Stimulated activated CD8-positive, alpha-beta memory T cell treated with anti-CD3 and anti-CD28 coated beads, Interleukin-12 subunit alpha, Interleukin-12 subunit beta, amount 100 ng/mL, for 24 hours (primary cell): ENCODE data around the gene ORM2.
A peak's percentile ranks its signal among the peaks of the same experiment; 100 is the strongest.
"Not testable (repeated sequence)": the region's sequence is repeated elsewhere in the genome, so short reads cannot be mapped to it uniquely, and the experiment has no call there.

Source experiments
- DNase-seq: peaks from one replicate; pipeline ENCODE4 v3.0.0-alpha.2; 2020; ENCODE audit errors: extremely low read depth

ORM2 gene

DNA sequence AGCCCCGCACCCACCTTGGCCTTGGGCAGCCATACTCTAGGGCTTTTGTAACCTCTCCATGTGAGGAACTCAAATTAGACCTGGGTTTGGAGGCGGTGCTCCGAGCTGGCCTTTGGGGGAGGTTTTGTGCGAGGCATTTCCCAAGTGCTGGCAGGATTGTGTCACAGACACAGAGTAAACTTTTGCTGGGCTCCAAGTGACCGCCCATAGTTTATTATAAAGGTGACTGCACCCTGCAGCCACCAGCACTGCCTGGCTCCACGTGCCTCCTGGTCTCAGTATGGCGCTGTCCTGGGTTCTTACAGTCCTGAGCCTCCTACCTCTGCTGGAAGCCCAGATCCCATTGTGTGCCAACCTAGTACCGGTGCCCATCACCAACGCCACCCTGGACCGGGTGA, at the start of gene ORM2:
TSS of gene ORM2 (plus strand) at position 245 of the 398 bp plus-strand sequence. CDS start at position 281, 36 bp downstream.
- not testable (repeated sequence) for DNase-seq

DNA sequence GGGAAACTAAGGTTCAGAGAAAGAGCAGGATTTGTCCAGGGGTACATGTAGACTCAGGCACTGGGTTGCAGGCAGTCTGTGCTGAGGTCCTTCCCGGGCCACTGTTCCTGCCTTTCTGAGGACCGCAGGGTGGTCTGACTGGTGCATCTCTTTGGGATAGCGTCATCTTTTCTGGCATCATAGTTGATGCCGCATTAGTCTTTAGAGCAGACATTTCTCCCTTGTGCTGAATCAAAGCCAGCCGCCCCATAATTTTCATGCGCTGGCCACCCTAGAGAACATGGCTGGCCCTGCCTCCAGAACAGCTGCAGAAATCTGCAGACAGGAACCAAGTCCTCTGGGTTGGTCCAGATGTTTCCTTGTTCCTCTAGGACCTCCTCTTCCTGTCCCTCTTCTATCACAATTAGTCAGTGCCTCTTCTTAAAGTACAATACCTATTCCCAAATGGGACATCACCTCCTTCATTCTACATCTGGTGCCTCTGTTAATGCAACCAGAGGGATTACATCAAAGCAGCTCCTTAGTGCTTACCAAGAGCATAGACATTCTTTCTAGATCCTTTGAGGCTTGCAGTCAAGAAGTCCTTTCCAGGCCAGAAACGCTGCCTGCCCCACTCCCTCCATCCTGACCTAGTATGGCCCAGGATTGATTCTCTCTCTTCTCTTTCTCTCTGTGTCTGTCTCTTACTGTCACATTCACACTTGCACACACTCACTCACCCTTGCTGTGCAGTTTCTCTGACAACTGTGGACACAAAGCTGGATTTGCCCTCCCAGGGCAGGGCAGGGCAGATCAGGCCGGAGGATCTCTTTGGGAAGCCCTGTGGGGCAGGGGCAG, 48.8 kb upstream of the ORM2 start:
- no peak for DNase-seq

- no peak for DNase-seq
Observed at GRCh38 chr9:114281473-114282103, 48.1 kb upstream of the ORM2 start.

DNA sequence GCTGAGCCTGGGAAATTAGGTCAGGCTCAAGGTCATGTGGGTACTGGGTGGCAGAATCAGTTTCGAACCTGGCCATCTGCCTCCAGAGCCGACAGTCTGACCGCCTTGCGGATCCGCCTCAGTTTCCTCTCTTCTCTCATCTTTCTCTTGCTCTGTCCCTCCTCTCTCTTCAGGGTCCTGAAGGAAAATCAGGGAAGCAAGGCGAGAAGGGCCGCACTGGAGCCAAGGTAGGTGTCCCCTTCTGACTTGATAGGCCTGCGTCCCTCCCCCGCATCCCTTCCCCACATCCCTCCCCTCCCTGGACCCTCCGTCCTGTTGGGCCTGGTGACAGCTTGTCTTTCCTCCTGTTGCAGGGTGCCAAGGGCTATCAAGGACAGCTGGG, 47.6 kb upstream of the ORM2 start:
- DNase-seq, result no peak

- no peak for DNase-seq
Observed at GRCh38 chr9:114282507-114282906, 47.2 kb upstream of the ORM2 start.

DNA sequence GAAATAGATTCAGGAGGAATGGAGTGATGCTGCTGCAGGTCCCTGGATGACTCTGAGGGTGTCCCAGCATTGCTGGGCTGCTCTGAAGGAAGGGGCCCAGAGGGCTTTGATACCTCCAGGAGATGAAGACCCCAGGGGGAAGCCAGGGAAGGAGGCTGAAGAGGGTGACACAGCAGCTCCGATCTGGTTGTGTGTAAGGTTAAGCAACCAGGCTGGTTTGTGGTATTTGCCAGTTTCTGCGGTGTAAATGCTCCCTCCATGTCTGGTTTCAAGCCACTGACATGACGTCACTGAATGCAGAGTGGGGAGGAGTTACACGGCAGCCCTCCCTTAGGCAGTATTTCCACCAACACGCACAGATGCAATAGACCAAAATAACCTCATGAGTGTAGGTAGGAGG, 46.7 kb upstream of the ORM2 start:
- no peak for DNase-seq

DNA sequence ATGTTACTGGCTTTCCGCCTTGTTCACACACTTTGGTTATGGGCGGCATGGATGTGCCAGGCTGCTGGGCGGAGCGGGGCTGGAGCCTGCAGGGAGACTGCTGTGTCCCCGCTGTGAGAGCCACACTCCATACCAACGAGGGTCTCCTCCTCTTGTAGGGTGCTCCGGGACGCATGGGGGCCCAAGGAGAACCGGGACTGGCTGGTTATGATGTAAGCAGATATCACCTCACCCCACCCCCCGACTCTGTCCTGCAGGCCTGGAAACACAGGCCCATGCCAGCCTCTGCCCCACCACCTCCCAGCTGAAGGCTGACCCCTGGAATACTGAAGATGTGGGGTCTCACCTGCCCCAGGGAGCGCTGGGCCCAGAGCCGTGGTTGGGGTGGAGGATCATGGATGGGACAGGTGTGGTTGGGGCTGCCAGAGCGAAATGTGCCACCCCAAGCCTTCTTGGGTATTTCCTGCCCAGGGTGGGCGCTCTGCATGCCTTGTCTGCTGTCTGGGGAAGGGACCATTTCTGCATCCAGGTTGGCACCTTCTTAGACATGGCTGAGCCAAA, 46.0 kb upstream of the ORM2 start:
- DNase-seq, result no peak

GRCh38 chr9:114284316-114285060, 45.2 kb upstream of the ORM2 start:
- DNase-seq, result no peak

- DNase-seq, result no peak
Observed at GRCh38 chr9:114285166-114285867, 44.4 kb upstream of the ORM2 start.

GRCh38 chr9:114286146-114286679, 43.5 kb upstream of the ORM2 start:
- DNase-seq, result no peak

DNA sequence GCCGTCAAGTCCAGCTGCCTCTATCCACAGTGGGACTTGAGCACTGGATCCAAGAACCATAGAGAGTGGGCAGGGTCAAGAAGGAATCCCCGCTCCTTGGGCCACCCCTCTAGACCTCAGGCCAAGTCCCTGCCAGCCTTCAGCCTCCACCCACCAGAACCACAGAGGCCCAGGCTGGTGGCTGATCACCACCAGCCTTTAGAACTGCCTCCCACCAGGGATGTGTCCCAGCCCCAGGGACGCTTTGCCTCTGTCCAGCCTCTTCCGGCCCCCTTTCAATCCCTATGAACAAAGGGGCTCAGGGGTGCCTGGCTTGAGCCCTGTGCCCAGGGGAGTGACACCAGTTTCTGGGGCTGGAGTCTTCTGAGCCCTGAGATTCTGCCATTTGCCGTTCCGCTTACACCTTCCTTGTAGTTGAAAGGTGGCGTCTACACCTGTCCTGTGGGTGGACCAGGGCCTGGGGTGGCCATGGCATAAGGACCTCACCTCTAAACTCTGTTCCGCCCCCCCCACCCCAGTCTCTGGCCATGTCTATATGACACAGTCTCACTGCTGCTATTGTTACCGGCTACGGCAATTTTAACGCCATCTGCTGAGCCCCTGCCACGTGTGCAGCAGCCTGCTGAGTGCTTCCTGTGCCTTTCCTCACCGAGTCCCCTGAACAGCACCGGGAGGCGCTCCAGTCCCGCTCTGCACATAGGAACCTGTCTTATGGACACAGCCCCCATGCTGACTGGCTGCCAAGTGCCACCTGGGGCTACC, 42.5 kb upstream of the ORM2 start:
- DNase-seq, result no peak

GRCh38 chr9:114287763-114288192, 41.9 kb upstream of the ORM2 start:
- no peak for DNase-seq

- no peak for DNase-seq
Observed at GRCh38 chr9:114288193-114289091, 41.2 kb upstream of the ORM2 start.

GRCh38 chr9:114289106-114289505, 40.6 kb upstream of the ORM2 start:
- DNase-seq, result no peak

- DNase-seq, result no peak
Observed at GRCh38 chr9:114289571-114290481, 39.8 kb upstream of the ORM2 start.

DNA sequence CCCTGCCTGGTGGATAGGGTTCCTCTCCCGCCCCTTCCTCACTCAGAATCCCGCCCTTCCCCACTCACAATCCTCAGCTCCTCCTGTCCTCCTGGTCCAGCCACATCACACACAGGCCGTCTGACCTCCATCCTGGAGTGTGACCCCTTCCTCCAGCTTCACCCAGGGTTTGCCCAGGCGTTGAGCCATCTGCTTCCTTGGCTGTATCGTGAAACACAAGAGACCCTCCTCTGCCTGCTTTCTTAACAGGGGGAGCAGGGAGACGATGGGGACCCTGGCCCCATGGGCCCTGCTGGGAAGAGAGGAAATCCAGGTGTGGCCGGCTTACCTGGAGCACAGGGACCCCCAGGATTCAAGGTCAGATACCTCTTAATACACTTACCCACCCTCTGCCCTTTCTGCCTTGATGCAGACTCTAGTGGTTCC, 39.1 kb upstream of the ORM2 start:
- no peak for DNase-seq

- DNase-seq, result peak; percentile 19
Observed at GRCh38 chr9:114291064-114291474, 38.6 kb upstream of the ORM2 start.

DNA sequence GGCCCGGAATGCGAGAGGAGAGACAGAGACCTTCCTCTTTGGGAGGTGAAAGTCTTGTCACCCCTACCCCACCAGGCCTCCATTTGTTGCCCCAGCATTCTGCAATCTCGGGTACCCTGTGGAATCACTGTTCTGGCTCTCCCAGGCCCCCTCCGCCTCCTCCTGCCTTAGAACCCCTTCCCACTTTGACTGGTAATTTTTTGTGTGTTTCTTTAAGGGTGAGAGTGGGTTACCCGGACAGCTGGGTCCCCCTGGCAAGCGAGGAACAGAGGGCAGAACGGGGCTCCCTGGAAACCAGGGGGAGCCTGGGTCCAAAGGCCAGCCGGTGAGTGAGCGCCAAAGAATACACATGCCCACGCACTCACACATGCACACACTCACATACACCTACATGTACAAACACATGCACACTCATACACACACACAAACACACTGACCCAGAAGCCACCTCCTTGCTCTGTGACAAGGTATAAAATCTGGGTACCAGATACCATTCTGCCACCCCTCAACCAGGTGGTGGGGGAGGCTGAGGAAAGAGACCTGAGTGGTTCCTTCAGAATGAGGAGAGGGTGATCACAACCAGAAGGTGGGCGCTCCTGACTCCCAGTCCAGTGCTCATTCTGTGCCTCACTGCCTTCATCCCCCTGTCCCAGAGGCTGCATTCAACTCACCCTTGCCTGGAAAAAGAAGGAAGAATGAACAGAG, 37.6 kb upstream of the ORM2 start:
- no peak for DNase-seq
